Esophagus squamous epithelium (tissue), 4 donors: ENCODE measurements around the gene SERPINA9.

Experiments
- CTCF ChIP-seq, 6 experiments: fragments of 450-650 bp in 4 of 6; fragments of 200-600 bp in 2 of 6; sonication (generic) in 2 of 6; IDR thresholded peaks; one replicate each; pipeline ENCODE4 v1.5.1; 2016 to 2019; ENCODE audit warnings: antibody characterized with exemption in 6 of 6, mild to moderate bottlenecking in 4 of 6, moderate library complexity in 4 of 6
- POLR2A ChIP-seq, 4 donors: fragments of 450-650 bp; IDR thresholded peaks; one replicate each; pipeline ENCODE4 v1.6.1; 2017; ENCODE audit warnings: antibody characterized with exemption in 4 of 4, mild to moderate bottlenecking in 4 of 4, moderate library complexity in 3 of 4

GRCh38 chr14:94501588-94502516, 25.9 kb upstream of the SERPINA9 start:
- TF ChIP-seq CTCF (IDR thresholded peaks at IDR 0.05) (no peak), POLR2A (IDR thresholded peaks at IDR 0.05) (no peak)
